ENCODE results near the gene KIF3A. TPM values are rescaled to one million over a fixed set of nuclear protein-coding genes. Genes with fewer than 3 reads are reported as not detected.

Gene KIF3A
- polyA plus RNA-seq, 10 donors = 6.5 to 12.2 (median 8.5) TPM

Other genes with a start within 250 kb of the KIF3A start
- 10 to 100 TPM in 2 of 10 donors, 1 to 10 TPM in 8; 6.8 to 14.0 (median 7.9) TPM for gene IRF1, start 246.8 kb downstream of the KIF3A start, polyA plus RNA-seq (ENCODE audit: insufficient read length in 10 of 10)
- gene IL5, start 194.0 kb downstream of the KIF3A start, polyA plus RNA-seq (ENCODE audit: insufficient read length in 10 of 10) = under 1 TPM in 3 of 10 donors, not detected in 7; 0.30 to 0.90 (median 0.51) TPM
- 10 to 100 TPM; 19.5 to 28.8 (median 24.3) TPM for gene RAD50, start 180.6 kb downstream of the KIF3A start, polyA plus RNA-seq (ENCODE audit: insufficient read length in 10 of 10)
- gene IL13, start 79.4 kb downstream of the KIF3A start, polyA plus RNA-seq (ENCODE audit: insufficient read length in 10 of 10) = under 1 TPM in 3 of 10 donors, not detected in 7; 0.16 to 0.41 (median 0.20) TPM
- gene IL4, start 63.6 kb downstream of the KIF3A start, polyA plus RNA-seq (ENCODE audit: insufficient read length in 10 of 10) = not detected
- 1 to 10 TPM in 2 of 10 donors, under 1 TPM in 7, not detected in 1; 0.40 to 1.9 (median 0.83) TPM for gene CCNI2, start 9.9 kb upstream of the KIF3A start, polyA plus RNA-seq (ENCODE audit: insufficient read length in 10 of 10)
- 10 to 100 TPM; 36.6 to 58.2 (median 43.5) TPM for gene SEPTIN8, start 39.7 kb upstream of the KIF3A start, polyA plus RNA-seq (ENCODE audit: insufficient read length in 10 of 10)
- gene SOWAHA, start 75.8 kb upstream of the KIF3A start, polyA plus RNA-seq (ENCODE audit: insufficient read length in 10 of 10) = under 1 TPM; 0.04 to 0.21 (median 0.13) TPM
- 1 to 10 TPM; 1.2 to 5.2 (median 2.8) TPM for gene SHROOM1, start 93.1 kb upstream of the KIF3A start, polyA plus RNA-seq (ENCODE audit: insufficient read length in 10 of 10)
- 1 to 10 TPM in 2 of 10 donors, under 1 TPM in 8; 0.31 to 1.5 (median 0.74) TPM for gene GDF9, start 128.9 kb upstream of the KIF3A start, polyA plus RNA-seq (ENCODE audit: insufficient read length in 10 of 10)
- 100 to 1,000 TPM; 160 to 232 (median 189) TPM for gene UQCRQ, start 129.1 kb upstream of the KIF3A start, polyA plus RNA-seq (ENCODE audit: insufficient read length in 10 of 10)
- 1 to 10 TPM in 8 of 10 donors, under 1 TPM in 2; 0.73 to 3.7 (median 1.3) TPM for gene LEAP2, start 136.1 kb upstream of the KIF3A start, polyA plus RNA-seq (ENCODE audit: insufficient read length in 10 of 10)
- 10 to 100 TPM; 38.8 to 57.4 (median 45.5) TPM for gene AFF4, start 226.1 kb upstream of the KIF3A start, polyA plus RNA-seq (ENCODE audit: insufficient read length in 10 of 10)

Data from muscle of back (tissue), 10 donors.